Cardiac atrium fibroblast (primary cell): ENCODE measurements around the gene SCGB1D2. TPM values are rescaled to one million over a fixed set of nuclear protein-coding genes. Genes with fewer than 3 reads are reported as not detected.

Experiments used
- total RNA-seq: library from RNA; depleted of rRNA; stranded (reverse); fragments of >200 nt; gene quantifications from 2 replicates; pipeline ENCODE4 v1.2.3, GENCODE V29; 2015

SCGB1D2 gene
- not detected in 2 replicates for total RNA-seq

DNA sequence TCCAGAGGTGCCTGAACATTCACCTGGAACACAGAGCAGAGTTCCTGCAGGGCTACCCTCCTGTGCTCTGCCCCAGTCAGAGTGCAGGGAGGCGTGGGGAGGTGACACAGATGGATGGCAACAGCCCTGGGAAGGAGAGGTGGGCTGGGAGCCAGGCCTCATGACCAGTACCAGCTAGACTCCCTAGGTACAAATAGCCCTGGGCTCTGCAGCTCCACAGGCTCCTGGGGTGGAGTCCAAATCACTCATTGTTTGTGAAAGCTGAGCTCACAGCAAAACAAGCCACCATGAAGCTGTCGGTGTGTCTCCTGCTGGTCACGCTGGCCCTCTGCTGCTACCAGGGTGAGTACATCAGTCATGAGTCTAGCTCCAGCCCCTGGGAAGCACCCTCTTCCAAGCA, at the start of gene SCGB1D2:
SCGB1D2 (plus strand) TSS at position 219 of the 400 bp plus-strand sequence; CDS start at position 288, 69 bp downstream.

DNA sequence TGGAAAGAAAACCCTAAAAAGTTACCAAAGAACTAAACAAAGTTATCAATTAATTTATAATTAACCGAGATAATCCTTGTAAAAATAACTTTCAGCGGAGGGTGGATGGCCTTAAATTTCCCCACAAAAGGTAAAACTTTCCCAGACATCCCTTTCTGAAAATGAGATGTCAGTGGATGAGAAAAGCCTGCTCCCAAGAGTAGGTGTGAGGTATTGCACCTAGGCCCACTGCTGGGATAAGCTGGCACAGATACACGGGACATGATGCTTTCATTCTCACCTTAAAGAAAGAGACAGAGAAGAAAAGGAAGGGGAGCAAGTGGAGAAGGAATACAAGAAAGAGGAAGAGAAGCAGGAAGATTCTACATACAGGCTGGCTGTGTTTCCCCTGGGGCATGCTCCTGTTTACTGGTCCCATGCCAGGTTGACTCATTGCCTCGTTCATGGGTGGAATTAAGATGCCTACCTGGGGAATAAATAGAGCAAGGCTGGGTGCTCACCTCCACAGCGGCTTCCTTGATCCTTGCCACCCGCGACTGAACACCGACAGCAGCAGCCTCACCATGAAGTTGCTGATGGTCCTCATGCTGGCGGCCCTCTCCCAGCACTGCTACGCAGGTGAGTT, 27.7 kb downstream of the SCGB1D2 start, which contains the start of gene SCGB2A2:
SCGB2A2 (plus strand) TSS at position 505 of the 625 bp plus-strand sequence; CDS start at position 564, 59 bp downstream.

Other genes with a start within 250 kb of the SCGB1D2 start
- gene INCENP, start 118.2 kb upstream of the SCGB1D2 start, total RNA-seq: 6.0 and 13.9 TPM in 2 replicates
- gene SCGB1D1, start 52.0 kb upstream of the SCGB1D2 start, total RNA-seq: not detected in 2 replicates
- not detected in 2 replicates for gene SCGB2A1, start 33.6 kb upstream of the SCGB1D2 start, total RNA-seq
- not detected in 2 replicates for gene SCGB2A2, start 27.9 kb downstream of the SCGB1D2 start, total RNA-seq
- not detected in 2 replicates for gene SCGB1D4, start 56.8 kb downstream of the SCGB1D2 start, total RNA-seq
- gene ASRGL1, start 95.2 kb downstream of the SCGB1D2 start, total RNA-seq: 0.16 TPM in 1 of 2 replicates, not detected in the other
- gene SCGB1A1, start 176.8 kb downstream of the SCGB1D2 start, total RNA-seq: not detected in 2 replicates